SK-N-MC (cell line): ENCODE data around the gene MAPKBP1.

Experiments
- EZH2 ChIP-seq: fragments of 200-600 bp; sonication (generic); IDR thresholded peaks from one replicate; pipeline ENCODE4 v1.6.1; 2017; ENCODE audit warnings: antibody characterized with exemption
- FOXP2 ChIP-seq: optimal IDR thresholded peaks from 2 replicates; pipeline ENCODE3; 2011; ENCODE audit warnings: mild to moderate bottlenecking, moderate library complexity; ENCODE audit not compliant: insufficient read depth; ENCODE audit errors: extremely low read length, control extremely low read depth
- POLR2AphosphoS5 ChIP-seq: IDR thresholded peaks from 2 replicates; pipeline ENCODE4 v1.6.1; 2012; ENCODE audit warnings: mild to moderate bottlenecking, low read depth, low read length, borderline replicate concordance

DNA sequence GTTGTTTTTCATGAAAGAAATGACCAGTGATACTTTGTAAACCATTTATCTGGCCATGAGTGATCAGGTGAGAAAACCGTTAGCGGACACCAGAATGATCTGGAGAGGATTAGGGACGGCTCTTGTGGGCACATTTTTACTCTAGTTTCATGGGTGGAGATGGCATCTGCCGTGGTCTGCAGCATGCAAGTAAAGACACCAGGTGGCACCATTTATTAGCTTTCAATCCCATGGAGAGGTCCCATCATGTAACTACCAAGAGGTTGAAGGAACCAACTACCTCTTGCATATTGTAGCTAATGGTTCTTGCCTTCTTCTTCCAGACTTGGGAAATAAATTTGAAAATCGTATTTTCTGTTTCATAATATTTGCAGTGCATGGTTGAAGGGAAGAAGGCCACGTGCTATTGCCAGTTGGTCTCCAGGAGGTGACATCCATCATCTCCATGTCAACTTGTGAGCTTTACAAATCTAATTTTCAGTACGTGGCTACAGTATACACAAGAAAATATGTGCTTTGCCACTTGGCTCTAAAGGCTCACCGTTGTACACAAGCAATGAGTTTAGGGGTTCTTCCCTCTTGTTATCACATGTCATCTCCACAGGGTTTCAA lies 1.5 kb upstream of the MAPKBP1 start:
- TF ChIP-seq EZH2: no peak
- no peak for TF ChIP-seq POLR2AphosphoS5
- no peak for TF ChIP-seq FOXP2
